Parathyroid adenoma (tissue), 2 donors: ENCODE measurements around the gene EIF1.
A peak's percentile ranks its signal among the peaks of the same experiment; 100 is the strongest.

Source experiments
- H2AFZ ChIP-seq: fragments of 300-600 bp; sonication (generic); one replicate; pipeline ENCODE4 v1.7.0; 2017; ENCODE audit warnings: antibody characterized with exemption, mild to moderate bottlenecking
- H3K27ac ChIP-seq: fragments of 300-600 bp; sonication (generic); one replicate; pipeline ENCODE4 v1.7.0; 2017
- H3K27me3 ChIP-seq: fragments of 300-600 bp; sonication (generic); one replicate; pipeline ENCODE4 v1.7.0; 2017; ENCODE audit warnings: low read length; ENCODE audit not compliant: control insufficient read depth, insufficient read depth
- H3K36me3 ChIP-seq: fragments of 300-600 bp; sonication (generic); one replicate; pipeline ENCODE4 v1.7.0; 2017; ENCODE audit warnings: low read length; ENCODE audit not compliant: control insufficient read depth, insufficient read depth
- H3K4me1 ChIP-seq: fragments of 300-600 bp; sonication (generic); one replicate; pipeline ENCODE4 v1.7.0; 2017; ENCODE audit warnings: control low read depth
- H3K4me2 ChIP-seq: fragments of 300-600 bp; sonication (generic); one replicate; pipeline ENCODE4 v1.7.0; 2017; ENCODE audit warnings: low read length
- H3K4me3 ChIP-seq: fragments of 300-600 bp; sonication (generic); one replicate; pipeline ENCODE4 v1.7.0; 2017; ENCODE audit warnings: low read depth, low read length
- H3K79me2 ChIP-seq: fragments of 300-600 bp; sonication (generic); one replicate; pipeline ENCODE4 v1.7.0; 2017; ENCODE audit warnings: control low read depth
- H3K9ac ChIP-seq: fragments of 300-600 bp; sonication (generic); one replicate; pipeline ENCODE4 v1.7.0; 2017; ENCODE audit warnings: mild to moderate bottlenecking
- H3K9me3 ChIP-seq: fragments of 300-600 bp; sonication (generic); one replicate; pipeline ENCODE4 v1.7.0; 2017; ENCODE audit warnings: low read length; ENCODE audit not compliant: control insufficient read depth
- CTCF ChIP-seq: fragments of 300-600 bp; sonication (generic); IDR thresholded peaks from one replicate; pipeline ENCODE4 v1.7.0; 2017; ENCODE audit warnings: antibody characterized with exemption, mild to moderate bottlenecking
- donor health status: primary hyperparathyroidism.

The EIF1 gene

GRCh38 chr17:41735744-41736143 lies 47.1 kb downstream of the EIF1 start:
- Histone ChIP-seq H3K79me2 (no peaks in the 10 kb centered on the region), H3K27me3 (peaks cover 4% of the 10 kb centered on the region), H3K4me3 (no peak overlapping the region), H3K4me2 (no peak overlapping the region), H3K9ac (no peak overlapping the region), H2AFZ (no peak overlapping the region), H3K9me3 (no peaks in the 10 kb centered on the region), H3K27ac (no peak overlapping the region), H3K36me3 (no peaks in the 10 kb centered on the region), H3K4me1 (peaks cover 7% of the 10 kb centered on the region)
- TF ChIP-seq CTCF: no peak

- Histone ChIP-seq H2AFZ (no peak overlapping the region), H3K27ac (no peak overlapping the region), H3K4me2 (no peak overlapping the region), H3K36me3 (no peaks in the 10 kb centered on the region), H3K9ac (no peak overlapping the region), H3K4me3 (no peak overlapping the region), H3K79me2 (no peaks in the 10 kb centered on the region), H3K27me3 (peaks cover 4% of the 10 kb centered on the region), H3K4me1 (peaks cover 7% of the 10 kb centered on the region), H3K9me3 (no peaks in the 10 kb centered on the region)
- no peak for TF ChIP-seq CTCF
Observed at GRCh38 chr17:41736983-41737679, 48.4 kb downstream of the EIF1 start.

- no peak overlapping the region for H3K27ac ChIP-seq
- peaks cover 7% of the 10 kb centered on the region for H3K4me1 ChIP-seq
- peak overlapping the region; percentile 71 for H2AFZ ChIP-seq
- H3K4me2 ChIP-seq: no peak overlapping the region
- no peak overlapping the region for H3K9ac ChIP-seq
- no peak overlapping the region for H3K4me3 ChIP-seq
- H3K27me3 ChIP-seq: peaks cover 4% of the 10 kb centered on the region
- TF ChIP-seq CTCF: no peak
- H3K36me3 ChIP-seq: no peaks in the 10 kb centered on the region
- no peaks in the 10 kb centered on the region for H3K9me3 ChIP-seq
- H3K79me2 ChIP-seq: no peaks in the 10 kb centered on the region
Observed at GRCh38 chr17:41737680-41738023, 49.0 kb downstream of the EIF1 start.

GRCh38 chr17:41738077-41738800 lies 49.6 kb downstream of the EIF1 start:
- Histone ChIP-seq H3K4me1 (peaks cover 7% of the 10 kb centered on the region), H3K79me2 (no peaks in the 10 kb centered on the region), H3K4me2 (no peak overlapping the region), H3K4me3 (no peak overlapping the region), H3K36me3 (no peaks in the 10 kb centered on the region), H3K27me3 (peaks cover 4% of the 10 kb centered on the region), H3K9me3 (no peaks in the 10 kb centered on the region), H3K9ac (no peak overlapping the region), H2AFZ (peak overlapping the region; percentile 71), H3K27ac (no peak overlapping the region)
- TF ChIP-seq CTCF: peak; percentile 98

GRCh38 chr17:41738801-41739112 lies 50.1 kb downstream of the EIF1 start:
- no peak for TF ChIP-seq CTCF
- no peak overlapping the region for H3K4me3 ChIP-seq
- H3K9me3 ChIP-seq: no peaks in the 10 kb centered on the region
- H3K79me2 ChIP-seq: no peaks in the 10 kb centered on the region
- no peak overlapping the region for H3K9ac ChIP-seq
- no peak overlapping the region for H3K4me2 ChIP-seq
- peaks cover 4% of the 10 kb centered on the region for H3K27me3 ChIP-seq
- peaks cover 7% of the 10 kb centered on the region for H3K4me1 ChIP-seq
- no peak overlapping the region for H3K27ac ChIP-seq
- H3K36me3 ChIP-seq: no peaks in the 10 kb centered on the region
- no peak overlapping the region for H2AFZ ChIP-seq
